GM21447 (cell line): Measurements from ENCODE around the gene ING3.
"Not testable (repeated sequence)": the region's sequence is repeated elsewhere in the genome, so short reads cannot be mapped to it uniquely, and the experiment has no call there.

Experiments
- ATAC-seq: cut with Tn5 transposase; IDR thresholded peaks from one replicate; pipeline ENCODE4 v1.9.1; 2021; ENCODE audit not compliant: unreplicated experiment

The ING3 gene

DNA sequence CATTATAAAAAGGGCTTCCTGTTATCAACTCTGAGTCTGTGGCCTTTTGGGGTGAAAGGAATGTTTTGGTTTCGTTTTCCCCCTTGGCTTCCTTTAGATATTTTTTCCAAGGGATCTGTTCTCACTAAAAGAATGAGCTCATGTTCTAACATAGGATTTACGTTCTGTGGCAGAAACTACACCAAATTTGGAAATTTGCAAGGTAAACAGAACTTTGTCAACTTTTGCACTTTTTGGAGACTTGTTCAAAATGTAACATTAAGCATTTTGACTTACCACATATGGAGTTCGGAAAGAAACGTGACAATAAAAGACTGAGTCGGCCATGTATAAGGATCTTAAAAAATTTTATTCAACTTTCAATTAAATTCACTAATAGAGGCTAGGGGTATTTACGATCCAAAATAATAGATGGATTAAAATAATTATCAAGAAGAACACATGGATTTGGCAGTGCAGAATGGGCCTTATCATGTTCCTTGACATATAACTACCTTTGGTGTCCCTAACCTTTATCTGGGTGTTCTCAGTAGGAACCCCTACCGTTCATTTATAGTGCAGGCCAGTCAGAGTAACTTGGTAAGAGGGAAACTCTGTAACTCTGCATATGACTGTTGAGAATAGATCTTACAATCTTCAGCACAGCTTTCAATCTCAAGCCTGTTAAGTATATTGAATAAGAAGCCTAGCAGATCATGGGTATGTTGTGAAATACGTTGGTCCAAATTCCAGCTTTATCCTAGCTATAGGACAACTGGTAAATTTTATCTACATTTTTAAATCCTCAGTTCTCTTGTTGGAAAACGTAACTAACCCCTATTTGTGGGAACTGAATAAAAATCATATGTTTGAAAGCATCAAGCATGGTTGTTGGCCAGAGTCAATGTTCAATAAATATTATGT is 49.8 kb downstream of the ING3 start:
- ATAC-seq = no peak

DNA sequence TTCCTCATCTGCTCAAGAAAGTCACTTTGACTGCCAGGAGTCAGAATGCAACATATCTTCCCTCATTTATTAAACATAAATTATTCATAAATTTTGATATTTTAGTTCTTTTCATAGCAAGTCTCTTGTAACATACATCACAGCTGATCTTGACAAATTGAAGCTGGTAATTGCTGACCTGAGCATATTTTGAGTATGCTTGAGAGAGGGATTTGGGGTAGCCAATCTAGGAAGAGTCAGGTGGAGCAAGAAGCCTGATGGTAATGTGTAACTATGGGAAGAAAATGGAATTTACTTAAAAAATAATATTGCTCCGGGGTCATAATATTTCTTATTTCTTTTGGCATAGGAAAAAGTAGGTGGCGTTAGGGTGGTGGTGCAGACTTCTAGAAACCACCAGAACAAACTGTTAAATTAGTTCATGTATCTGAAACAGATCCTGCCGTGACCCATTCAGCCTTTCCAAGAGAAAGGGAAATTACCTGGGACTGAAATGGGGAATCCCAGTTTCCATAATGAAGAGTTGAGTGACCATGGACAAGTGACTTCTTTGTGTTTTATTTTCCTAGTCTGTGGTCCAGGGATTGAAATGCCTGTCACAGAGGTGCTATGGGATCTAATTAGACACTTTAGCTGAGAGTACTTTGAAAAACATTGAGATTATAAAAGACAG is 50.8 kb downstream of the ING3 start:
- ATAC-seq = no peak

DNA sequence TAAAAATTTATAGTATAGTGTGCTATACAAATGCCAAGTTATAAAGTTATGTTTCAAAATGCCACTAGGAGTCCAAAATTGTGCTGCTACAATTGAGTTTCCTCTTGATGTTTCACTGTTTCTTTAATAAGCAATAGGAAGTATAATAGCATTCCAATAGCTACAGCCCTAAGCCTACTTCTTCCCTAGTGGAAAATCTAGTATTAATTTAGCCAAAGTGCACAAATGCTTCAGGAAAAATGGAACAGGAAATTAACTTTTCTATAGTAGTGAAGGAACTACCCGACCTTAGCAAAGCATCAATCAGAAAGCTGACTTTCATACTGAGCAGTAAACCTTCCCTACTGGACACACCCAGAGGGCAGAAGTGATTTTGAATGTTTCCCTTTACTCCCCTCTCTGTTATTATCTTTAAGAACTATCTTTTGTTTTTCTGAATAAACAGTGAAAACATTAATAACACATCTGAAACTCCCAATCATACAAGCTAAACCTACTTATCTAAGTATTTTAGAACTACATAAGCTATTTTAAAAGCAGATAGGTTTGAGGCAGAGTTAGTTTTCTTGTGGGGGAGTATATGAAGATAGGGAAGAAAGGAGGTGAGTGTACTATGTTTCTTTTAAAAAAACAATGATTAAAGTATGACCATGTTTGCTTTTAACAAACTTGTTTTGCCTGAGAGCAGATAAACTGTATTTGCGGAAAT is 51.6 kb downstream of the ING3 start:
- no peak for ATAC-seq

GRCh38 chr7:121002757-121003200 is 52.2 kb downstream of the ING3 start:
- no peak for ATAC-seq

- no peak for ATAC-seq
Observed at GRCh38 chr7:121003986-121004685, 53.6 kb downstream of the ING3 start.

DNA sequence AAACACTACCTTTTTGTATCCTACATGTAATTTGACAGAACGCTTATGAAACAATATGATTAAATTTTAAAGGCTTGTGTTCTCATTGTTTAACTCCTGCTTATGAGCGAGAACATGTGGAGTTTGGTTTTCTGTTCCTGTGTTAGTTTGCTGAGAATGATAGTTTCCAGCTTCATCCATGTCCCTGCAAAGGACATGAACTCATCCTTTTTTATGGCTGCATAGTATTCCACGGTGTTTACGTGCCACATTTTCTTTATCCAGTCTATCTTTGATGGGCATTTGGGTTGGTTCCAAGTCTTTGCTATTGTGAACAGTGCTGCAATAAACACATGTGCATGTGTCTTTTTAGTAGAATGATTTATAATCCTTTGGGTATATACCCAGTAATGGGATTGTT is 54.5 kb downstream of the ING3 start:
- not testable (repeated sequence) for ATAC-seq

DNA sequence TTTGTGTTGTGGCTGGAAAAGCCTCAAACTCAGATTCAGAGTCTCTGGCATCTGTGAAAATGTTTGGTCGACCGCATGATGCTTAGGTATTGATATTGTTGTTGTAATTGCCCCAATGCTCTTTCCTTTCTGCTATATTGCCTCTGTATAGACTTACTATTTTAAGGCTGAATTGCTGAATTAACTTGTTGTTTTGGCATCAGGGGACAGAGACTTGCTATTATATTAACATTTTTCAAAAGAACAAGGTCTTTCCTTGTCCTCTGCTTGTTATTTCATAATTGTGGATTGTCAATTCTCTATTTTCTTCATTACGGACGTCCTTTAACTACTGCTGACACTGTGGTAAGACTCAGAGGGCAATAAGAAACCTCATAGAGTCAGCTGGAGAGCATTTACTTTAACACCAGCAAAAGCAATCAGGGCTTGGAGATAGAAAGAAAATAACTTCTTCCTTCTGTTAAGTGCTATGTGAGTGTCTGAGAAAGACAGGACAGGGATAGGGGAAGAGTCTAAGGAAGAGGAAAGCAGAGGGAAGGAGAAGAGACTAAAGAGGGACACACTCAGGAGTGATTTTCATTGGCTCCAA is 55.5 kb downstream of the ING3 start:
- ATAC-seq = no peak

- ATAC-seq = no peak
Observed at GRCh38 chr7:121006711-121007315, 56.2 kb downstream of the ING3 start.

- ATAC-seq = no peak
Observed at GRCh38 chr7:121008816-121009215, 58.2 kb downstream of the ING3 start.

- no peak for ATAC-seq
Observed at GRCh38 chr7:121011401-121011800, 60.8 kb downstream of the ING3 start.

DNA sequence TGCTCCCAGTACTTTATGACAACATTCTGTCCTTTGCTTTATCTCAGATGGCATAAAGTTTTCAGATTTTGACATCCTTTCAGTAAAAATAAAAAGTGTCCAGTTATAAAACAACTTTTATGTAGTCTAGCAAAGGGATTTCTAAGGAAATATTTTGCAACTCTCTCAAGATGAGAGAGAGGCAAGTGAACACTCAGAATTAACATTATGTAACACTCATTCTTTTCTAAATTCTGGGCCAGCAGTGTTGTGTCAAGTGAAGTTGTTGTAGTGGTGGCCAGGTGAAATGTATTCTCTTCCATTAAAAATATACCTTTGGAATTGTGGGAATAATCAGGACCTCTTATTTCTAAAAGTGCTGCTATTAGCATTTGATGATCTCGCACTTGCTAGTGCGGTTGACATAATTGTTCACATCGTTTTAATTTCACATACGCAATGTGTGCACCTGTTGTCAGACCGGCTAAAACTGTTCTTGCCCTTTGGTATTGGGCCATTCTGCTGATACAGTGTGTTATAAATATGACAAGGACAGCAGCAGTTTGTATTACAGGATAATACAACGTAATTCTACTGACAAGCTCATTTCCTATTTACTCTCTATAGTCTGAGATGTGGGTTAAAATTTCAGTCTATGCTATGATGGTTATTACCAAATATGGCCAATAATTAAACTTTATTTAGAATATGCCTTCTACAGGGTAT is 61.7 kb downstream of the ING3 start:
- ATAC-seq = no peak

DNA sequence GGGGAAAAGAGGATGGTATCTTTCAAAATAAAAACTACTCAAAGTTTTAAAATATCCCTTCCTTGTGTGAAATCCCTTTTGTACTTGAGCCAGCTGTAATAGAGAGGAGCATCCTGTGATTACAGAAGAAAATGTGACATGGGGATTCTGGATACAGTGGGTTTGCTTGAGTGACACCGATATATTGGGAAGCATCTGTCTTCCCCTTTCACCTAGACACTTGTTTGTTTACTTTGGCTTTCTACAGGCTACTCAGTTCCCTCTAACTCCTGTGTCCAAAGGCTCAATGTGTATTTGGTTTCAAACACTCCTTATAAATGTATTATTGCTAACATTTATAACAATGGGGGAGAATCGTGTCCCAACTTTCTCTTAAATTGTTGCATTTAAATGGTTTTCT is 62.3 kb downstream of the ING3 start:
- ATAC-seq = no peak

GRCh38 chr7:121015560-121015959 is 65.0 kb downstream of the ING3 start:
- ATAC-seq = no peak

DNA sequence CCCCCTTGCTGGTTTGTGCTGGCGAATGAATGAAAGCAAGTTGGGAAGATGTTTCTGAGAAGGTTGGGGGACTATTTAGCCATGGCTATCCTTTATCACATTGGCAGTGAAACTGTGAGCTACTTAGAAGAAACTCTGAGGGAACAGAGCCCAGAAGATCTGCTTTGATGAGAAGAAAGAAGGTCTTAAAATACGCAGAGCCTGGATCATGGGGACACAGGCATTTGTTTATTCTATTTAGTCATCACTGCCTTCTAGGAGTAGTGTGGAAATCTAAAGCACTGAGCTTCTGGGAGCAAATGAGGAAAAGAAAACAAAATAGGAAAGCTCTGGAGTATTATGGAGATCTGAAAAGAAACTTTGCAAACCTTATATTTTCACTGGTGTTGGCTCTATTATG is 66.4 kb downstream of the ING3 start:
- no peak for ATAC-seq

- ATAC-seq = no peak
Observed at GRCh38 chr7:121017586-121017985, 67.0 kb downstream of the ING3 start.

DNA sequence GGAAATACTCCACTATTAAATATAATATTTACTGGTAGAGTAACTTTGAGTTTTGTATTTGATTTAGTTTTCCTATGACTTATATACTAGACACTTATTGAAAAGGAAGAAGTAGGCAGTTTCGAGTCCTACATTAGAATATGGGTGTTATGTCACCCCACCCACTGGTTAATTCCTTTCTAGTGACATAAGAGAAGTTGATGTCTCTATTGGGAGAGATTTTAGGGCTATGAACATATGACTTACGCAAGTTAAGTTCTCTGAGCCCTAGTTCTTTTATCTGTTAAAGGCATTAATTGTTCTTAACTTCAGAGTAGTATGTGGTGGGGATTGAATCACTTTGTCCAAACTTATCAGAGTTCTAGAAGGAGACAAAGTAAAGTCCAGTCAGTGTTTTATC is 68.4 kb downstream of the ING3 start:
- no peak for ATAC-seq

DNA sequence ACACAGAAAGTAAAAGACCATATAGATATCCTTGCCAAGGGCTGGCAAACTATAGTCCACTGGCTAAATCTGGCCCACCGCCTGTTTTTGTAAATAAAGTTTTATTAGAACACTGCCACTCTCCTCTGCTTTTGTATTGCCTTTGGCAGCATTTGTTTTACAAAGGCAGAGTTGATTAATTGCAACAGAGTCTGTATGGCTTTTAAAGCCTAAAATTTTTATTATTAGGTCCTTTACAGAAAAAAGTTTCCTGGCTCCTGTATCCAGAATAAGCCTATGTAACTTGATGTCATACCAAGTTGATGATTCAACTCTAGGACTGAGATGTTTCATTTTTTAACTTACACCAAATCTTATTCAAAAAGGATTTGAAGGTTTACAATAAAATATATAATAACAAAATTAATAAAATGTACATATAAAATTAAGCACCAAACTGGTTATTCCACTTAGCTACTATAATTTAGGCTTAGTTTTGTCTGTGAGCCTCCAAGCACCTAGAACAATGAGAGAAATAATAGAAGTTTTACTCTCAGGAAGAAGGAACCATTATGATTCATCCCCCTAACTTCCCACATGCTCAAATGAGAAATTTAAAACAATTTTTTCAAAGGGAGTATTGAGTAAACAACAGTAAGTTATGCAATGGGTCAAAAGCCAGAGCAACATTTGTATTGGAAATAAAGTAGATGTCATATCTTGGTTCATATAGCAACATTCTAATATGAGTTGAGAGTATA is 69.8 kb downstream of the ING3 start:
- ATAC-seq = no peak

DNA sequence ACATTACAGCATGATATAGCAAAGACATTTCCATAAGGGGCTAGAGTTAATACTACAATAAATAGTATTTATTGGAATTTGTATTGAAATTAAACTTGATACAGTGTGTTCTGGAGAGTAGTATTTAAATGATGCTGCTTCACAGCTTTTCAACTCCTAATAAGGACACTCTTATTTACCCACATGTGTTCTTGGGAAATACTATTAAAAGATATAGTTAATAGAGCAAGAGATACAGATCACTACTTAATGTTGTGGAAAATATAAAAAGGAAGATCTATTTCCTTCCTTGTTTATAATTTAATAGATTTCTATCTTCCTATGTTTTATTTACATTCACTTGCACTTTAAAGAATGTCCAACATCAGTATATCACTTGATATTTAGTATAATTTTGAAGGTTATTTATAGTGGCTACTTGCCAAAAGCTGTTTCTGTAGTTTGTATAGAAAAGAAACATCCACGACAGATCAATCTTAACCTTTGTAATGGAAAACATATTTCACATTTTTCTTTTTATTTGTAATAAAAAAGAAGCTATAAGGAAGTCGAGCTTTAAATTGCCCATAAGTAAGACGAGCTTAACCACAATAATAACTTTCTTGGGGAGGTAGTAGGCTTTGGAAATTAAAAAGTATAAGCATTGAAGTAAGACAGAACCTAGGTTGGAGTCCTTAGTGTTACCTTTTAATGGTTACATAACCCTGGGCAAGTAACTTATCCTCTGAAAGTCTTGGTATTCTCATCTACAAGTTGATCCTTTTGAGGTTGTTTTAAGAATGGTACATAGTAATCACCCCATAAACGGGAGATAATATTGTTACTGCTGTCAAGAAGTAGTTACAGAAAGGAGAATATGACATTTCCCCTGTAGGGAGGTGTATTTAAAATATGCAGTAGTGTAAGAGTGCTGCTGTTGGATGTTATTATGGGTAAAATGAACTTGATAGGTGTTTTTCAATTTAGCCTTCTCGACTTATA is 70.7 kb downstream of the ING3 start:
- no peak for ATAC-seq
